SK-N-SH (cell line): ENCODE measurements around the gene OS9.

Experiments
- CTCF ChIP-seq: fragments of 200-600 bp; sonication (generic); IDR thresholded peaks from 2 replicates; pipeline ENCODE4 v1.6.1; 2017; ENCODE audit warnings: antibody characterized with exemption, mild to moderate bottlenecking, moderate library complexity
- EP300 ChIP-seq, 2 experiments: IDR thresholded peaks; 2 replicates each; pipeline versions ENCODE4 v1.4.0 to v1.6.1; 2012; ENCODE audit warnings: borderline replicate concordance in 1 of 2, low read depth in 1 of 2, low read length in 1 of 2
- JUND ChIP-seq: IDR thresholded peaks from 2 replicates; pipeline ENCODE4 v1.4.0; 2012
- RXRA ChIP-seq: IDR thresholded peaks from 2 replicates; pipeline ENCODE4 v1.4.0; 2012; ENCODE audit warnings: low read depth, mild to moderate bottlenecking, borderline replicate concordance
- TAF1 ChIP-seq: IDR thresholded peaks from 2 replicates; pipeline ENCODE4 v1.6.1; 2012; ENCODE audit warnings: low read depth, mild to moderate bottlenecking, low read length, moderate library complexity, borderline replicate concordance
- USF1 ChIP-seq: IDR thresholded peaks from 2 replicates; pipeline ENCODE4 v1.4.0; 2012; ENCODE audit warnings: low read depth, borderline replicate concordance

GRCh38 chr12:57770734-57771133, 76.8 kb downstream of the OS9 start:
- no peak for TF ChIP-seq TAF1
- no peak for TF ChIP-seq CTCF
- no peak for TF ChIP-seq RXRA
- TF ChIP-seq EP300 (IDR thresholded peaks at IDR 0.05; ENCODE audit: borderline replicate concordance in 1 of 2, low read depth in 1 of 2, low read length in 1 of 2), result no peak
- no peak for TF ChIP-seq USF1
- no peak for TF ChIP-seq JUND
